ENCODE measurements around the gene ITGAV.

ITGAV gene

DNA sequence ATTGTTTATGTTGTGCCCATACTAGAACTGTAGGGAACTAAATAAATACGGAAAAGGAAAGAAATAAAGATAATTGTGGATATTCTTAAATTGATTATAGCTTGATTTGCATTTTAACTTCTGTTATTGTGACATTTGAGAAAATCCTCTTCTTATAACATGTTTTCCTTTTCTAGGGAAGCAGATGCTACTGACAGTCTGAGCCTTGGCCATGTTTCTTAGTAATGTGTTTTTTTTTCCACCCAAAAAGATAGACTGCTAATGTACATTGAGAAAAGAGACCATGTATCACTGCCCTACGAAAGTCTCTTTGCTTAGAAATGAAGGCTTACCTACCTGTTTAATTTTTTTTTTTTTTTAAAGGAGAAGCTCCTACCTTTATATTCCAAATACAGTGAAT is 22.2 kb downstream of the ITGAV start:
- H3K4me3 ChIP-seq (ENCODE audit: low read depth, low read length) = no peak overlapping the region

DNA sequence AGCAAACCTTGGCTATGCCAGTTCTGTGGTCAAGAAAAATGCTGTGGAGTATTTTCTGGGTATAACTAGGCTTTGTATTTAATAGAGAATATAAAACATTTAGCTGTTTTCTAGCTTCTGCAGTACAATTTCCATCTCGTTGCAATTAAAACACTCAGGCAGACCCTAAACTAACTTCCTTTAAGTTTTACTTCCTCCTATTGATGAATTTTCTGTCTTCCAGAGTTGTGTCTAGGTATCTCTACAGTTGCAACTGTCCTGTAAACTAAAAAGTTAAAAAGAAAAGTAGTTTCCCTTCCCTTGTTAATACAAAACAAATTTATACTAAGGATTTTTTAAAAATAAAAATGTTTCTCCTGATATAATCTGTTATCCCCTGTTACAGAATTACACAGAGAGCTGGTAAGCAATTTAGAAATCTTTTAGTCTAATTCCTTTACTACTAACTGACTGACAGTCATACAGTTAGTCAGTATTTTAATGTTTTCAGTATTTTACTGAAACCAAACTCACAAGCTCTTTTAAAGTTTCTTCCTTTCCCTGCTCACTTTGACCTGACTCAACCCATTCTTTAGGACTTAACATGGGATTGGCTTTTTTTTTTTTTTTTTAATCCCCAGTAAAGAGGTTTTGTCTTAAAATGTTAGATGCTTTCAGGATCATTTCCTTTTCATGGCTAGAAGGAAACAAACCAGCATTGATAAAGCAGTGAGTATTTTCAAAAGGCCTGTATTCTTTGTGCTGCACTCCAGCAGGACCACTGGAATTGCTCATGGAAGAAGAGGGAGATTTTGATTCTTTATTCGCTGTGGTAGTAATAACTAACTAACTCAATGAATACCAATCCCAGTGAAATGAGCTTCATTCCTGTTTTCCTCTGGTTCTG is 22.9 kb downstream of the ITGAV start:
- no peak overlapping the region for H3K4me3 ChIP-seq (ENCODE audit: low read depth, low read length)

DNA sequence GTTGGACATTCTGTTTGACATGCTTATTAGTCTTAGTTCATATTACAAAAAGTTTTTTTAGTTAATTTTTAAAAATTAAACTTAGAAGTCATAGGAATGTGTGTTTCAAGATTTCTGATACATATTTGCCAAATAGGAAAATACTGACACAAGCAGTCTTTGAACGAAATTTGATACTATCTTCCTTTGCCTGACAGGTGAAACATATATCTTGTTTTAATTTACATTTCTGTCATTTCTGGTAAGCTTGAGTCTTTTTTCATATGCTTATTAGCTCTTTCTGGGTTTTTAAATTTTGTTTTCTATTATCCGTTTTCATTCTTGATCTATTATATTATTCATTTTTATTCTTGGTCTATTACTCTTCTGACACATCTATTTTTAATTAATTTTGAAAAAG is 24.5 kb downstream of the ITGAV start:
- no peak overlapping the region for H3K4me3 ChIP-seq (ENCODE audit: low read depth, low read length)

DNA sequence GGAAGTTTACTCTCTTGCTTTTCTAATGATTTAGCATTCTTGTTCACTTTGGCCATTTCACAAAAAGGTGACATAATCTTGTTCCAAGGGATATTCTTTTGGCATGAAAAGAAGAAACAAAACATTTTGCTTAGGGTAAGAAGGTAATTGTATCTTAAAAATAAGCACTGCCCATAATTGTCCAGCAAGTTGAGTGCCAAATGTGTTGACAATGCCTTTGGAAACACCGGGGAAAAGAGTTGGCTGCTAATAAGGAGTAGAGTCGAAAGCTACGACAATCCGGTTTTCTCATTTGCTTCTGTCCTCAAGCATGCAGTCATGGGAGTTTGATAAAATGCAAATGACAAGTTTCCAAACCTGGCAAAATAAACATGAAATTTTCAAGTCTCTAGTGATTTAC is 27.3 kb downstream of the ITGAV start:
- no peak overlapping the region for H3K4me3 ChIP-seq (ENCODE audit: low read depth, low read length)

DNA sequence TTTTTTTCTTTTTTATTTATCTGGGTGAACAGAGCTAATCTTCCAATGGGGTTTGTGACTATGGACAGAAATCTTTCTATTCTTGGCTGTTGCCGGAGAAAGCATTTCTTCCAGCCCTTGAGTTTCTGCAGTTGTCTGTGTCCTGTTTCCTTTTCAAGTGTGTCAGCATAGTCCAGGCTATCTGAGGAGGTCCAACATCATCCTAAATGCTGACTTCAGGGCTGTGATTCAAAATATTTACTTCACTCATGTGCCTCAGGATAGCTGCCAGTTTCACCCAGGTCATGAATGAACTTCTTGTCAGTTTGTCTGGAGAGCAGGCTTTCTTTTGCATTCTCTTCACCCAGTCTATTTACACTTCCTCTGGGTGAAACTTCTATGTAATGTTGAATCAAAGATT is 27.9 kb downstream of the ITGAV start:
- no peak overlapping the region for H3K4me3 ChIP-seq (ENCODE audit: low read depth, low read length)

DNA sequence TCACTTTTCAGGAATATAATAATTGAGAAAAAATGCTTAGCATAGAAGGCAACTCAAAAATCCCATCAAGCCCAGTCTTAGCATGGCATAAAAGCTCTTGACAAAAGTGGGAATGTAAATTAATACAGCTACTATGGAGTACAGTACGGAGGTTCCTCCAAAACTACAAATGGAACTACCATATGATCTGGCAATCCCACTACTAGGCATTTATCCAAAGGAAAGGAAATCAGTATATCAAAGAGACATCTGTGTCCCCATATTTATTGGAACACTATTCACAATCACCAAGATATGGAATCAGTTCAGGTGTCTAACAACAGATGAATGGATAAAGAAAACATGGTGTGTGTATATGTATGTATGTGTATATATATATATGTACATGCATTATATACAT is 28.8 kb downstream of the ITGAV start:
- H3K4me3 ChIP-seq (ENCODE audit: low read depth, low read length) = no peak overlapping the region

DNA sequence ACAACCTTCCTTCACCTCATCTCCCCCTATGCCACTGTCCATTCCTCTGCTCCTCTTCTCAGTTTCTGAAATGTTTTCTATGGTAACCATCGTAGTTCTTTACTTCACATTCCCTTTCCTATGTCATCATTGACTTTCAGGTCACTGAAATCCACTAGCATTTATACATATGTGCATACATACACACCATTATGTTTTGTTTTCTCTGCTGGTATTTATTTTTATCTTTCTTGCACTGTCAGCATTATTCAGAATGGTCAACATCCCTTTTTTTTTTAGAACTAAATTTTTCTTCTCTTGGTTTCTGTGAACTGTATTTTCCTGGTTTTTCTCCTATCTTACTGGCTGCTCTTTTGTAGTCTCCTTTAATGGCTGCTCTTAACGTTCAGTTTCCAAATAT is 33.2 kb downstream of the ITGAV start:
- H3K4me3 ChIP-seq (ENCODE audit: low read depth, low read length) = no peak overlapping the region

DNA sequence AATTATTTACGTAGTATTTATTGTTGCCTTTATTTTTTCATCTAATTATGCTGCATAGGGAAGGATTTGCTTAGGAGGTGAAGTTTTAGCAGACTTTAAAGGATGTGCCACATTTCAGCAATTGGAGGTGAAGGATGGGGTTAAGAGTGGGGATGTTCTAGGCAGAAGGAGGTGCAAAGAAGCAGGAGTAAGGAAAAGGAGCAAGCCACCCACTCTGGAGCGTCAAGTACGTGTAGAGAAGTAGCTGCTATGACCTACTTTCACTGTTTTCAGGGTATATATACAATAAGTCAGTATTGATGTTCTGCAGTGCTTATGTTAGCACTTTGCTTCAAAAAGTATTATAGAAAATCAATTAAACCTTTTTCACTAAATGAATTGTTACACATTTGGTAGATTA is 34.4 kb downstream of the ITGAV start:
- H3K4me3 ChIP-seq (ENCODE audit: low read depth, low read length) = no peak overlapping the region

DNA sequence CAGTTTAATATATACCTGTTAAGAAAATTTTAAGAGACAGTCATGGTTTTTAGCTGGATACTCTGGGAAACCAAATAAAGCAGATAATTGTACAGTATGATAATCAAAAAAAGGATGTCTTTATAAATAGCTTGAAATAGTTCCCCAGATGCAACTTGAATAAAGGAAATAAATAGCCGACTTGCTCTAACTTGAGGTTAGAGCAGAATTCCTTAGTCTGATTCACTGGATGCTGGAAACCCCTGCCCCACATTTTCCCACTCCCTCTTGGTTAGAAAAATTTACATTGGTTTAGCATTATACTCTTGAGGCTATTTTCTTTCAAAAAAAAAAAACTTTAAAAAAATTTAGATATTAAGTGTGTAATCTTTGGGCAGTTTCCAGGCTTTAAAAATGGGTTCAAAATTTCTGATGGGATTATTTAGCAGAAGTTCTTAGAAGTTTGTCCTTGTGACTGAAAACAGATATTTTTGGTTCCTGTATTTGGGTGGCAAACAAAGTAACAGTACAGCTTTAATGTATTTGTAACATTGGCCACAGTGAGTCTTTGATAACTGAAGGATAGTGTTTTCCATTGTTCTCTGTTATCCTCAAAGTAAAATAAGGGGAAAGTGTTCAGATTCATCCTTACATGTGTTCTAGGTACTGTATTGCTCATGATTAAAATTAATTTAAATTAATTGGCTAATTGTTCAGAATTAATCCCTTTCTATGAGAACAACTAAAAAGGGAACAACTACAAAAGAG is 39.6 kb downstream of the ITGAV start:
- H3K4me3 ChIP-seq (ENCODE audit: low read depth, low read length) = no peak overlapping the region

DNA sequence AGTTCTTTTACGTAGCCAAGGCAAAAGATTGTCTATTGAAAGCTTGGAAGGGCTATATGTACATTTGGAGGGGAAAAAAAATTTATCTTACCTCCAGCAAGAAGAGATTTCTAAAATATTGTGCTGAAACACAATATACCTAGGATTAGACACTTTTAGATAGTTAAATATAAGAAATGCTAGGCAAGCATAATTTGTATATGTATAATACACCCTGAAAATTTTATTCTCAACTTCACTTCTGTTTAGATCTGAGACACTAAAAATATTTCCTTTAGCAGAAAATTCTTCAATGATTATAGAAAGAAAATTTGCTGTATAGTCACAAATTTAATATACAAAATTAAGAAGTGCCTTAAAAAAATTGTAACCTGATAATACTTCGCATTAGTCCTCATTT is 42.6 kb downstream of the ITGAV start:
- no peak overlapping the region for H3K4me3 ChIP-seq (ENCODE audit: low read depth, low read length)

DNA sequence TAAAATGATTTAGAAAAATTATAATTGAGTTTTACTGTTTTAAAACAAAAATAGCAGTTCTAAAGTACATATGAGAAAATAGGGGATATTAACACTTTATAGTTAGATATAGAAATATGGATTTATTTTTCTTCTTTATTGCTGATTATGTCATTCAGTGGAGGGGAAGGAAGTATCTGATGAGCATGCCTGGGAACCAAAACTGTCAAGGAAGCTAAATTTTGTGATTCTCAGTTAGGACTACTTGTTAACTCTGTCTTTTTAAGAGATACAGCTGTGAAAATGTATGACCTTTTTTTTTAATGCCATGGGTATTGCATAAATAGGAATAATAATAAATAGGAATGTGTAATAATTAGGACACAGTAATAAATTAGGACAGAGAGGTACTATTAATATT is 44.8 kb downstream of the ITGAV start:
- no peak overlapping the region for H3K4me3 ChIP-seq (ENCODE audit: low read depth, low read length)

DNA sequence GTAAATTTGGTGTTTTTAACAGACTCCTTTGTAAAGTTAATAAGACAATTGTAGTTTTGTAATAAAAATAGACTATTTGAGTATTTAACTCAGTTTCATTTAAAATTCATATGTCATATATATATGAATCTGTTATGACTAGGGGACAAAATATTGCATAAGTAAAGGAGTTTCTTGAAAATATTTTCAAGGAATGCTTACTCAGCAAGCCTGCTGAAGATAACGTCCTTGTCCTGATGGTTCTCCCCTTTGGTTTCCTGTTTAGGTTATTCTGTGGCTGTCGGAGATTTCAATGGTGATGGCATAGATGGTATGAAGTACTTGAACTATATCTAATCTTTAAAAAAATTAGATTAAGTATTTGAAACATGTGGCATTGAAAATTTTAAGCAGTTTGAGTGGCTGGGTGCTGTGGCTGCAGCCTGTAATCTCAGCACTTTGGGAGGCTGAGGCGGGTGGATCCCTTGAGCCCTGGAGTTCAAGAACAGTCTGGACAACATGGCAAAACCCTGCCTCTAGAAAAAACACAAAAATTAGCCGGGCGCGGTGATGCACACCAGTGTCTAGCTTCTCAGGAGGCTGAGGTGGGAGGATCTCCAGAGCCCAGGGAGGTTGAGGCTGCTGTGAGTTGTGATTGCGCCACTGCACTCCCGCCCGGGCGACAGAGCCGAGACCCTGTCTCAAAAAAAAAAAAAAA is 47.1 kb downstream of the ITGAV start:
- no peak overlapping the region for H3K4me3 ChIP-seq (ENCODE audit: low read depth, low read length)

DNA sequence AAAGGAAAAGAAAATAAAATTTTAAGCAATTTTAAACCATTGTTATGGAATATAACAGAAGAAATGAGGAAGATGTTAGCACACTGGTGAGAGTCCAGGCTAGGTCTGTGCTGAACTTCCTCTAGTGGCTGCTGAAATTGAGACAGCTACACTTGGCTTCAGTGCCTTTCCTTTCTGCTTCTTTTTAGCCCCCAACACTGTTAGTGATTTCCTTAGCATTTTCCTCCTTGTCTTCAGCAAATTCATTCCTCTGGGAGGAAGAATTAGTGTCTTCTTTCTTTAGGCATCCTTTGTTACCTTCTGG is 47.6 kb downstream of the ITGAV start:
- no peak overlapping the region for H3K4me3 ChIP-seq (ENCODE audit: low read depth, low read length)

DNA sequence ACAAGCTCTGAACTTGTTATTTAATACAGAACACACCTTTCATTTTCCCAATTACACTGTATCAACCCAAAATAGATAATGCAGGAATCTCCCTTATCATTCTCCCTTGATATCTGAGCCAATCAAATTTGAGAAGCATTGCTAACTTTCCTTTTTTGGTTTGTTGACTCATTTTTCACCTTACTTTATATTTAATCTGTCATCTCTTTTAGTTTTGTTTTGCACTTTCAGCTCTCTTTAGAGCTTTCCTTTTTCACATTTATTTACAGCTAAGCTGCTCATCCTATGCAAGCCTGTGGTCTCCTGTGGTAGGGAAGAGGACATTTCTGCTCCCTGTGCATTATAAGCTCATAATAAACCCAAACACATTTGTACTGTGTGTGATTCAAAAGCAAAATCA is 50.1 kb downstream of the ITGAV start:
- H3K4me3 ChIP-seq (ENCODE audit: low read depth, low read length) = no peak overlapping the region

DNA sequence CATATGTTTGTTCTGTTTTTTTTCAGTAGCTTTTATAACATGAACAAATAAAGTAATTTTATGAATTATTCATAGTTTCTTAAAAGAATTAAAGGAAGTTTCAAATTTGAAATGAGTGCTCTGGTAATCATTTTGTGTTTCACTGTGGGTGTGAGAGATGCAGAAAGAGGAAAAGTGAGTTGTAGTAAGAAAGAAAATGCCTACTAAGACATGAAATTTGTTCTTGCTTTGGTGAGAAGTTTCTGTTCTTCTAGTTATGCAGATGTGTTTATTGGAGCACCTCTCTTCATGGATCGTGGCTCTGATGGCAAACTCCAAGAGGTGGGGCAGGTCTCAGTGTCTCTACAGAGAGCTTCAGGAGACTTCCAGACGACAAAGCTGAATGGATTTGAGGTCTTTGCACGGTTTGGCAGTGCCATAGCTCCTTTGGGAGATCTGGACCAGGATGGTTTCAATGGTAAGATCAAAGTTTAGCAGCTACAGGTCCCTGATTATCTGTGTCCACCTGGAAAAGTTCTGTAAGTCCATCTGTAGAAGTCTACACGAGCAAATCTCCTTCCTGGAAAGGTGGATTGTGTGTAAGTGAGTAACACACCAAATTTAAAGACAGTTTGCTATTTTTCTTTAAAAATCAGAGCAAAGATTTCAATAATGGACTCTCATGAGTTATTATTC is 51.4 kb downstream of the ITGAV start:
- H3K4me3 ChIP-seq (ENCODE audit: low read depth, low read length) = no peak overlapping the region

DNA sequence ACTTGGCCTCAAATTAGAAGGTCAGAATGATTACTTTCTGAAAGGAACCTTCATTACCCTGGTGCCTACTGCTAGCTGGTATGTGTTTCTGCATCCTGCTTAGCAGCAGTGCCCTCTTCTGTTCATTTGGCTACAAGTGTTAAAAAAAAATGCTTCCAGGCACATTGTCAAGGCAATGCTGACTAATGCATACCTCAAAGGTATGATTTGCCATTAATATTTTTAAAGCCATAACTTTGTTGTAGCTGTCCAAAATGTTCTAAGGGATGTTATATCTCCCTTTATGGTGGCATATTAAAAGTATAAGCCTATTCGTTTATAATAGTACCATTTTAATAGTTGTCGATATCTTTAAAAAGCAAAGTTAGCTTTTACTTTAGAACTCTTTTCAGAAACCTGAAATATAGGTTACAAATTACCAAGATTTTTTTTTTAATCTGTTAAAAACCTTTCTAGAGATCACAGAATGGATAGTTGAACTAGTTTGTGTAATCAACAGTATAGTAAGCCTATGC is 52.0 kb downstream of the ITGAV start:
- H3K4me3 ChIP-seq (ENCODE audit: low read depth, low read length) = no peak overlapping the region

DNA sequence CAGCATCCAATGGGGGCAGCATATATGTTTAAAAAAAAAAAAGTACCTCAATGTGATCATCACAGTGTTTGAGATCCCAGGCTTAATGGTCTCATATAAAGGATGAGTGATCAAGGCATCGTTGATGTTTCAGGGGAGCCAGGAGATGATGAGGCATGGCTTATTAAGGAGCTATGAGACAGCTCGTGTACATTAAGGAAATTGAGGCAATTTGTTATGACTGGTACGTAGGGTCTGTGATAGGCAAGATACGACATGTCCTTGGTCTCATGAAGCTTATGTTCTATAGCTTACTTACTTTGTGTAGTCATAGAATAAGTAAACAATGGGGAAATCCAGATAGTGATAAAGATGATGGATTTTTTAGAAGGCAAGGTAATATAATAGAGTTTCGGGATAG is 54.9 kb downstream of the ITGAV start:
- no peak overlapping the region for H3K4me3 ChIP-seq (ENCODE audit: low read depth, low read length)

DNA sequence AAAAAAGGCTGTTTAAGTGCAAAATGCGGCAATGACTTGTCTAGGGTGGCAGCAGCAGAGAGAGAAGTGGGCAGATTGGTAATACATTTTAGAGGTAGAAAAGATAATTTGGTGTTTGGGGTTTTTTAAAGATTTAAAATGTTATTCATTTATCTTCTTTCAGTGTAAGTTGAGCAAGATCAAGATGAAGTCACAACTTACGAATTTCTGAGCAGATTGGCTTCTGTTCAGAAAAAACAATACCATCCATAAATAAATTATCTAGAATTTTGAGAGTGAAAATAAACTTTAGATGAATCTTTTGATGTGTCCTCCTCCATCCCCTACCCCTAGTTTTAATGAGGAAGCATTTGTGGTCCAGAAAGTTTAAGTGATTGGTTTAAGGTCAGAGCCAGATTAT is 56.1 kb downstream of the ITGAV start:
- no peak overlapping the region for H3K4me3 ChIP-seq (ENCODE audit: low read depth, low read length)

DNA sequence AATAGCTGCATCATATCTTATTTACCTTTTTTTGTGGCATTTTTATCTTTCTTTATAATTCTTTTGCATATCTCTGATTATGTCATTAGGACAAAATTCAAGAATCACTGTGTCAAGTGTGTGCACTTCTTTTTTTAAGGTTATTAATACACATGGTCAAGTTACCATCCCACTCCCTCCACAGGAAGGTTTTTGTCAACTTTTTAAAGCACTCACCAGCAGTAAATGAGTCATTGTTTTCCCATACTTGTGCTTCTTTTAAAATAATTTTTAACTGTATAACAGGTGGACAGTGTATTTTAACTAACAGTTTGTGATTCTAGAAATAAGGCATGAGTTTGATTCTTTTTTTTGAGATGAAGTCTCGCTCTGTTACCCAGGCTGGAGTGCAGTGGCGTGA is 58.3 kb downstream of the ITGAV start:
- no peak overlapping the region for H3K4me3 ChIP-seq (ENCODE audit: low read depth, low read length)

DNA sequence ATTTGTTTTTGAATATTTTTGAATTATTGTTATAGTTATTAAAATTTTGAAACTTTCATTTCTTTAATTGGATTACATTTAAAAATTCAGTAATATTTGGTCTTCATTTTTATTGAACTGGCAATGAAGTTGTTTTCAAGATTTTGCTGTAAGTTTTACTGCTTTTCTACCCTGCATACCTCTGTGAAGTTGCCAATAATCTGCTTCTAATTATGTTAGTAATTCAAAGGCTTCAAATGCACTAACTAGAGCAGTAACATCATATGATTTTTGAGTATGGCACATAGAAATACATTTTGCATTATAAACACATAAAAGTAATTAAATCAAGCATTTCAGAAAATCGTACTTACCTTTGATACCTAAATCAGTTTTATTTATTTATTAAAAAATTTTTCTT is 63.7 kb downstream of the ITGAV start:
- H3K4me3 ChIP-seq (ENCODE audit: low read depth, low read length) = no peak overlapping the region

DNA sequence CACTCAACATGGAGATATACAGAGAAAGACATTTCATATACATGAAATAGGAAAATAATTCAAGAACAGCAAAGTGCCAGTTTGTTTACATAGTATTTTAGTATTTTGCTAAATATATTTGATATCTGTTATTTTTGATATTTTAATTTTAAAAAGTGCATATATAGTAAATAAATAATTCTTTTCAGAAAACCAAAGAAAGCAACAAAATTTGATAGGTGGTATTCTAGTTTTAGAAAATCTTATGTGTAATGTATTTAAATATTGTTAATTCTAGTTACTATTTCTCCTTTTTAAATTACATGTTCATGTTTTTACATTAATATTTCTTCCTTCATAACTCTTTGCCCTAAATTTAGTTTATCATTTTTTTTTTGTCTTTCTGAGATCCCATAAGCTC is 69.5 kb downstream of the ITGAV start:
- no peak overlapping the region for H3K4me3 ChIP-seq (ENCODE audit: low read depth, low read length)
